HCT116 (cell line): ENCODE data around the gene NLRP7. TPM values are rescaled to one million over a fixed set of nuclear protein-coding genes. Genes with fewer than 3 reads are reported as not detected.
A peak's percentile ranks its signal among the peaks of the same experiment; 100 is the strongest.

Source experiments
- ATAC-seq: fragments of 200-7000 bp; cut with Tn5 transposase; 2 replicates; pipeline ENCODE4 v1.9.1; 2020; ENCODE audit warnings: mild to moderate bottlenecking, moderate library complexity
- BruUV-seq: library from RNA; stranded (reverse); fragments of 400-500 nt; replicated peaks from 2 replicates; lab custom pipeline; 2021; lab: Mats Ljungman, UMichigan
- CTCF ChIA-PET: fragments of 300-600 bp; sonication (Branson Sonifier 250); formaldehyde crosslinking; loops from one replicate; lab custom pipeline; 2021; ENCODE audit warnings: antibody characterized with exemption; lab: Charles Lee
- POLR2A ChIA-PET: fragments of 300-600, 350-600 bp; sonication (Branson Sonifier 250); formaldehyde crosslinking; loops from one replicate; lab custom pipeline; 2021; ENCODE audit warnings: antibody characterized with exemption; lab: Charles Lee
- RAD21 ChIA-PET, 2 experiments: fragments of 300-600 bp; sonication (Branson Sonifier 250); formaldehyde crosslinking; loops; one replicate each; lab custom pipeline; 2023; ENCODE audit warnings: low total read pairs in 2 of 2; ENCODE audit not compliant: uncharacterized antibody in 2 of 2, unreplicated experiment in 2 of 2, low non-redundant PET in 1 of 2; lab: Charles Lee
- DNase-seq: peaks from one replicate; pipeline ENCODE4 v3.0.0-alpha.2; 2010; ENCODE audit warnings: low read depth, low spot score
- H2AFZ ChIP-seq: fragments of 200-600 bp; shearing (Covaris generic), sonication (generic); 2 replicates; pipeline ENCODE4 v1.6.1; 2017; ENCODE audit warnings: low read depth, mixed run types, mixed read lengths, antibody characterized with exemption, low read length; ENCODE audit not compliant: poor library complexity, severe bottlenecking
- H3K27ac ChIP-seq: 2 replicates; pipeline ENCODE4 v1.5.1; 2012; ENCODE audit warnings: low read depth, low read length
- H3K27me3 ChIP-seq: fragments of 200-600 bp; sonication (generic); 2 replicates; pipeline ENCODE4 v1.6.1; 2016; ENCODE audit warnings: mixed run types, low read length, mixed read lengths; ENCODE audit not compliant: insufficient read depth
- H3K36me3 ChIP-seq, 2 experiments: fragments of 200-500 bp in 1 of 2; fragments of 200-600 bp in 1 of 2; sonication (Bioruptor generic) in 1 of 2; sonication (generic) in 1 of 2; 2 replicates each; pipeline versions ENCODE4 v1.5.1 to v1.6.1; 2014 to 2016; ENCODE audit warnings: low read length in 2 of 2, inconsistent platforms in 1 of 2, mixed read lengths in 1 of 2, mixed run types in 1 of 2; ENCODE audit not compliant: insufficient read depth in 2 of 2, control insufficient read depth in 1 of 2
- H3K4me1 ChIP-seq, 2 experiments: fragments of 200-600 bp in 1 of 2; sonication (generic) in 1 of 2; 2 replicates each; pipeline versions ENCODE4 v1.5.1 to v1.6.1; 2012 to 2017; ENCODE audit warnings: low read length in 2 of 2, inconsistent platforms in 1 of 2, mild to moderate bottlenecking in 1 of 2, mixed read lengths in 1 of 2, mixed run types in 1 of 2, moderate library complexity in 1 of 2; ENCODE audit not compliant: insufficient read depth in 2 of 2, control insufficient read depth in 1 of 2
- H3K4me2 ChIP-seq: fragments of 200-600 bp; sonication (generic); 2 replicates; pipeline ENCODE4 v1.6.1; 2017; ENCODE audit warnings: mixed run types, low read length, mixed read lengths
- H3K4me3 ChIP-seq, 2 experiments: fragments of 200-600 bp in 1 of 2; sonication (generic) in 1 of 2; replicated peaks in 1 of 2; 2 replicates each; pipeline ENCODE4 v1.5.1; 2011 to 2016; ENCODE audit warnings: low read length in 2 of 2, control low read depth in 1 of 2, low read depth in 1 of 2, mild to moderate bottlenecking in 1 of 2, mixed read lengths in 1 of 2, mixed run types in 1 of 2
- H3K79me2 ChIP-seq: fragments of 200-600 bp; sonication (generic); 2 replicates; pipeline ENCODE4 v1.6.1; 2017; ENCODE audit warnings: mild to moderate bottlenecking, mixed run types, low read length, moderate library complexity, mixed read lengths; ENCODE audit not compliant: insufficient read depth
- H3K9ac ChIP-seq: fragments of 200-600 bp; sonication (generic); 2 replicates; pipeline ENCODE4 v1.6.1; 2016; ENCODE audit warnings: low read length, mixed read lengths
- H3K9me2 ChIP-seq: fragments of 200-600 bp; sonication (generic), shearing (Covaris generic); 2 replicates; pipeline ENCODE4 v1.6.1; 2017; ENCODE audit warnings: mixed run types, mild to moderate bottlenecking, moderate library complexity; ENCODE audit not compliant: insufficient read depth
- H3K9me3 ChIP-seq, 2 experiments: fragments of 200-500 bp in 1 of 2; fragments of 200-600 bp in 1 of 2; sonication (Bioruptor generic) in 1 of 2; sonication (generic) in 1 of 2; 2 replicates each; pipeline ENCODE4 v1.6.1; 2014 to 2017; ENCODE audit warnings: low read length in 2 of 2, mixed read lengths in 2 of 2, inconsistent platforms in 1 of 2, low read depth in 1 of 2, mild to moderate bottlenecking in 1 of 2, mixed run types in 1 of 2, moderate library complexity in 1 of 2; ENCODE audit not compliant: control insufficient read depth in 1 of 2, insufficient read depth in 1 of 2
- H4K20me1 ChIP-seq: fragments of 200-600 bp; sonication (generic), shearing (Covaris generic); 2 replicates; pipeline ENCODE4 v1.6.1; 2017; ENCODE audit warnings: mixed run types, mild to moderate bottlenecking, moderate library complexity; ENCODE audit not compliant: insufficient read depth
- ATF3 ChIP-seq: IDR thresholded peaks from 2 replicates; pipeline ENCODE4 v1.6.1; 2012
- CTCF ChIP-seq, 3 experiments: fragments of 200-600 bp in 1 of 3; sonication (generic) in 1 of 3; IDR thresholded peaks in 2 of 3; conservative IDR thresholded peaks in 1 of 3; 2 replicates each; pipeline ENCODE4 v1.5.1; 2012 to 2017; ENCODE audit warnings: low read depth in 2 of 3, low read length in 2 of 3, antibody characterized with exemption in 1 of 3, borderline replicate concordance in 1 of 3, control low read depth in 1 of 3, mild to moderate bottlenecking in 1 of 3, mixed read lengths in 1 of 3, mixed run types in 1 of 3, moderate library complexity in 1 of 3; ENCODE audit not compliant: insufficient read depth in 1 of 3
- ELF1 ChIP-seq: IDR thresholded peaks from 2 replicates; pipeline ENCODE4 v1.6.1; 2012; ENCODE audit warnings: low read depth, borderline replicate concordance
- EZH2phosphoT487 ChIP-seq: fragments of 200-600 bp; IDR thresholded peaks from 2 replicates; pipeline ENCODE4 v1.6.1; 2018; ENCODE audit warnings: antibody characterized with exemption, borderline replicate concordance
- FOSL1 ChIP-seq: IDR thresholded peaks from 2 replicates; pipeline ENCODE4 v1.6.1; 2012; ENCODE audit warnings: low read depth
- JUND ChIP-seq: IDR thresholded peaks from 2 replicates; pipeline ENCODE4 v1.6.1; 2012
- MAX ChIP-seq: IDR thresholded peaks from 2 replicates; pipeline ENCODE4 v1.6.1; 2012
- RAD21 ChIP-seq: IDR thresholded peaks from 2 replicates; pipeline ENCODE4 v1.6.1; 2012; ENCODE audit warnings: low read depth, mild to moderate bottlenecking
- SP1 ChIP-seq: IDR thresholded peaks from 2 replicates; pipeline ENCODE4 v1.6.1; 2012; ENCODE audit warnings: low read depth
- ZFX ChIP-seq: fragments of 450-650 bp; IDR thresholded peaks from 2 replicates; pipeline ENCODE4 v1.6.1; 2017
- intact Hi-C: fragments of 100-400 bp; cut with micrococcal nuclease; formaldehyde crosslinking; loops from 2 replicates; pipeline ENCODE4 v1.10.0; 2022
- total RNA-seq: library from RNA; stranded (reverse); gene quantifications from one replicate; pipeline ENCODE4 v1.2.1, GENCODE V29; 2021; ENCODE audit not compliant: unreplicated experiment
- TF ChIP-seq, protein P1 (sequence below): IDR thresholded peaks from 2 replicates; pipeline ENCODE4 v1.6.1; 2012; ENCODE audit warnings: low read depth

NLRP7 gene
- total RNA-seq, 1 experiment from 2014 or later: not detected

DNA sequence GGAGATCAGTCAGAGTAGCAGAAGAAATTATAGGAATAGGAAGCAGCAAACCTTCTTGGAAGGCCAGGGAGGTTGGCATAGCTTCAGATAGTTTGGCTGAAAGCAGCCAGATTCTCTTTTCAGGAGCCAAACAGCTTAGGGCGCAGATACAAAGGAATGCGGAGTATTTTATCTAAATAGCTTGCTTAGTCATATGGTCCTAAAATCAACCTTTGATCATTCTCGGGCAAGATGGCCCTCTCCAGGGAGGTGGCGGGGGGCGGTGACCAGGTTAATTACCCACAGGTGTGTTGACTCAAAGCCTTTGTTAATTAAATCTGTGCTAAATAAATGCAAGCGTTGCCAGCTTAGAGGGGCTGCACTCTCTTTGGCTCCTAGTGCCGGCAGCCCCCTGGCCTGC is 53.9 kb downstream of the NLRP7 start:
- TF ChIP-seq ATF3 (no peak), RAD21 (no peak), SP1 (no peak), JUND (no peak), ZFX (no peak), ELF1 (no peak), FOSL1 (no peak), MAX (no peak), CTCF (IDR thresholded peaks at IDR 0.05 in 2 of 3, conservative IDR thresholded peaks at IDR 0.05 in 1 of 3; ENCODE audit: borderline replicate concordance in 1 of 3, insufficient read depth in 1 of 3, low read depth in 2 of 3, low read length in 2 of 3) (no peak), EZH2phosphoT487 (no peak)
- TF ChIP-seq, protein P1, sequence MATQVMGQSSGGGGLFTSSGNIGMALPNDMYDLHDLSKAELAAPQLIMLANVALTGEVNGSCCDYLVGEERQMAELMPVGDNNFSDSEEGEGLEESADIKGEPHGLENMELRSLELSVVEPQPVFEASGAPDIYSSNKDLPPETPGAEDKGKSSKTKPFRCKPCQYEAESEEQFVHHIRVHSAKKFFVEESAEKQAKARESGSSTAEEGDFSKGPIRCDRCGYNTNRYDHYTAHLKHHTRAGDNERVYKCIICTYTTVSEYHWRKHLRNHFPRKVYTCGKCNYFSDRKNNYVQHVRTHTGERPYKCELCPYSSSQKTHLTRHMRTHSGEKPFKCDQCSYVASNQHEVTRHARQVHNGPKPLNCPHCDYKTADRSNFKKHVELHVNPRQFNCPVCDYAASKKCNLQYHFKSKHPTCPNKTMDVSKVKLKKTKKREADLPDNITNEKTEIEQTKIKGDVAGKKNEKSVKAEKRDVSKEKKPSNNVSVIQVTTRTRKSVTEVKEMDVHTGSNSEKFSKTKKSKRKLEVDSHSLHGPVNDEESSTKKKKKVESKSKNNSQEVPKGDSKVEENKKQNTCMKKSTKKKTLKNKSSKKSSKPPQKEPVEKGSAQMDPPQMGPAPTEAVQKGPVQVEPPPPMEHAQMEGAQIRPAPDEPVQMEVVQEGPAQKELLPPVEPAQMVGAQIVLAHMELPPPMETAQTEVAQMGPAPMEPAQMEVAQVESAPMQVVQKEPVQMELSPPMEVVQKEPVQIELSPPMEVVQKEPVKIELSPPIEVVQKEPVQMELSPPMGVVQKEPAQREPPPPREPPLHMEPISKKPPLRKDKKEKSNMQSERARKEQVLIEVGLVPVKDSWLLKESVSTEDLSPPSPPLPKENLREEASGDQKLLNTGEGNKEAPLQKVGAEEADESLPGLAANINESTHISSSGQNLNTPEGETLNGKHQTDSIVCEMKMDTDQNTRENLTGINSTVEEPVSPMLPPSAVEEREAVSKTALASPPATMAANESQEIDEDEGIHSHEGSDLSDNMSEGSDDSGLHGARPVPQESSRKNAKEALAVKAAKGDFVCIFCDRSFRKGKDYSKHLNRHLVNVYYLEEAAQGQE: no peak
- CTCF ChIA-PET: interaction anchor here (0.7 to 1.1 kb wide), 2 partner anchors 12 to 520 kb away, joined by 3 read pairs; no protein-coding TSS in a partner anchor
- Histone ChIP-seq H3K4me1 (peaks cover 4 to 8% of the 10 kb centered on the region in 2 experiments; a peak in 3 of 4 replicates), H3K27me3 (no peaks in the 10 kb centered on the region), H3K79me2 (no peaks in the 10 kb centered on the region), H3K9ac (no peak overlapping the region), H4K20me1 (no peaks in the 10 kb centered on the region), H3K4me3 (no peak overlapping the region), H3K4me2 (peak overlapping the region; percentile 39), H3K9me3 (no peaks in the 10 kb centered on the region), H3K36me3 (no peaks in the 10 kb centered on the region), H3K27ac (no peak overlapping the region), H2AFZ (no peak overlapping the region), H3K9me2 (no peaks in the 10 kb centered on the region)
- POLR2A ChIA-PET: no interaction called here
- peak; percentile 44; the same call in 1 of the 2 replicates for ATAC-seq
- intact Hi-C loops: no loop called here
- DNase-seq: no peak
- no TSS peak for BruUV-seq
- RAD21 ChIA-PET: no interaction called here
